ENCODE data around the gene ZNF639. TPM values are rescaled to one million over a fixed set of nuclear protein-coding genes. Genes with fewer than 3 reads are reported as not detected.
A peak's percentile ranks its signal among the peaks of the same experiment; 100 is the strongest.
"Not testable (repeated sequence)": the region's sequence is repeated elsewhere in the genome, so short reads cannot be mapped to it uniquely, and the experiment has no call there.

ZNF639 gene
- 10 to 100 TPM; 41.9 to 44.5 TPM for total RNA-seq
- 63.7 TPM for polyA plus RNA-seq

GRCh38 chr3:179322286-179323196 is at the start of gene ZNF639:
TSS of gene ZNF639 (plus strand) at chr3:179323031. CDS start at chr3:179328294, 5,263 bp downstream.
- peaks cover 21% of the 10 kb centered on the region for H3K4me1 ChIP-seq (ENCODE audit: insufficient read depth, low read length)
- Mint-ChIP-seq H3K36me3 (peaks cover 0 to 29% (median 2%) of the 10 kb centered on the region in 3 donors), H3K27me3 (peaks cover 0 to 2% of the 10 kb centered on the region in 2 donors), H3K9me3 (no peaks in the 10 kb centered on the region), H3K4me3 (peak within 1 kb of the TSS; percentile 89 to 95 (median 91)), H3K27ac (peak within 1 kb of the TSS; percentile 93 to 99 (median 96)), H3K4me1 (peaks cover 30 to 52% (median 41%) of the 10 kb centered on the region in 3 donors)
- H3K4me3 ChIP-seq (ENCODE audit: low read length) = peak within 1 kb of the TSS; percentile 65
- POLR2A ChIA-PET = interaction anchor here (0.5 to 3.6 kb wide), 6 partner anchors 24 to 331 kb away, joined by 3 to 27 read pairs (median 3); partner anchors contain the start of genes ACTL6A, PIK3CA and USP13
- H3K36me3 ChIP-seq (ENCODE audit: insufficient read depth, low read length) = no peaks in the 10 kb centered on the region
- no peaks in the 10 kb centered on the region for H3K9me3 ChIP-seq (ENCODE audit: low read length)
- CTCF ChIA-PET = interaction anchor here (0.7 to 2.6 kb wide), 15 partner anchors 8 to 252 kb away, joined by 3 to 11 read pairs (median 3); partner anchors contain the start of genes MFN1 and PIK3CA
- peak within 1 kb of the TSS; percentile 93 for H3K27ac ChIP-seq (ENCODE audit: low read depth, low read length)
- DNase-seq = peak; percentile 81 to 91 (median 87)
- no peaks in the 10 kb centered on the region for H3K27me3 ChIP-seq (ENCODE audit: insufficient read depth, low read length, poor library complexity, severe bottlenecking)

- peaks cover 12 to 38% of the 10 kb centered on the region in 2 donors for H3K27me3 Mint-ChIP-seq
- H3K27me3 ChIP-seq (ENCODE audit: insufficient read depth, low read length, poor library complexity, severe bottlenecking); DNase-seq; H3K9me3 ChIP-seq (ENCODE audit: low read length); H3K27ac ChIP-seq (ENCODE audit: low read depth, low read length); H3K36me3 ChIP-seq (ENCODE audit: insufficient read depth, low read length); H3K9me3 Mint-ChIP-seq; H3K4me1 ChIP-seq (ENCODE audit: insufficient read depth, low read length); H3K4me3 ChIP-seq (ENCODE audit: low read length); CTCF ChIA-PET; H3K27ac Mint-ChIP-seq; H3K36me3 Mint-ChIP-seq; H3K4me1 Mint-ChIP-seq; POLR2A ChIA-PET; H3K4me3 Mint-ChIP-seq: not testable (repeated sequence)
These were observed 48.4 kb upstream of the ZNF639 start for GRCh38 chr3:179274434-179274833.

- H3K4me1 Mint-ChIP-seq = no peaks in the 10 kb centered on the region
- H3K27ac Mint-ChIP-seq = no peak overlapping the region
- H3K36me3 Mint-ChIP-seq = no peaks in the 10 kb centered on the region
- H3K27ac ChIP-seq (ENCODE audit: low read depth, low read length) = no peak overlapping the region
- H3K4me3 ChIP-seq (ENCODE audit: low read length) = no peak overlapping the region
- no peaks in the 10 kb centered on the region for H3K9me3 ChIP-seq (ENCODE audit: low read length)
- no peaks in the 10 kb centered on the region for H3K4me1 ChIP-seq (ENCODE audit: insufficient read depth, low read length)
- no peak for DNase-seq
- no peaks in the 10 kb centered on the region for H3K9me3 Mint-ChIP-seq
- H3K36me3 ChIP-seq (ENCODE audit: insufficient read depth, low read length) = no peaks in the 10 kb centered on the region
- POLR2A ChIA-PET = no interaction called here
- H3K4me3 Mint-ChIP-seq = no peak overlapping the region
- H3K27me3 ChIP-seq (ENCODE audit: insufficient read depth, low read length, poor library complexity, severe bottlenecking) = peaks cover 3% of the 10 kb centered on the region
- peaks cover 13 to 47% of the 10 kb centered on the region in 2 donors for H3K27me3 Mint-ChIP-seq
- CTCF ChIA-PET = no interaction called here
These were observed 46.8 kb upstream of the ZNF639 start for GRCh38 chr3:179276001-179276400.

GRCh38 chr3:179276743-179277142 is 46.1 kb upstream of the ZNF639 start:
- ChIA-PET CTCF (no interaction called here), POLR2A (no interaction called here)
- Mint-ChIP-seq H3K9me3 (no peaks in the 10 kb centered on the region), H3K27me3 (peaks cover 14 to 50% of the 10 kb centered on the region in 2 donors), H3K27ac (no peak overlapping the region), H3K4me1 (no peaks in the 10 kb centered on the region), H3K36me3 (no peaks in the 10 kb centered on the region), H3K4me3 (no peak overlapping the region)
- Histone ChIP-seq H3K27me3 (ENCODE audit: insufficient read depth, low read length, poor library complexity, severe bottlenecking) (peaks cover 3% of the 10 kb centered on the region), H3K27ac (ENCODE audit: low read depth, low read length) (no peak overlapping the region), H3K36me3 (ENCODE audit: insufficient read depth, low read length) (no peaks in the 10 kb centered on the region), H3K4me1 (ENCODE audit: insufficient read depth, low read length) (no peaks in the 10 kb centered on the region), H3K9me3 (ENCODE audit: low read length) (no peaks in the 10 kb centered on the region), H3K4me3 (ENCODE audit: low read length) (no peak overlapping the region)
- no peak for DNase-seq

GRCh38 chr3:179278151-179278550 is 44.7 kb upstream of the ZNF639 start:
- Histone ChIP-seq H3K9me3 (ENCODE audit: low read length) (no peaks in the 10 kb centered on the region), H3K27me3 (ENCODE audit: insufficient read depth, low read length, poor library complexity, severe bottlenecking) (peaks cover 3% of the 10 kb centered on the region), H3K4me1 (ENCODE audit: insufficient read depth, low read length) (no peaks in the 10 kb centered on the region), H3K4me3 (ENCODE audit: low read length) (no peak overlapping the region), H3K27ac (ENCODE audit: low read depth, low read length) (no peak overlapping the region), H3K36me3 (ENCODE audit: insufficient read depth, low read length) (no peaks in the 10 kb centered on the region)
- Mint-ChIP-seq H3K27ac (no peak overlapping the region), H3K27me3 (peaks cover 19 to 55% of the 10 kb centered on the region in 2 donors), H3K4me3 (no peak overlapping the region), H3K4me1 (no peaks in the 10 kb centered on the region), H3K36me3 (no peaks in the 10 kb centered on the region), H3K9me3 (no peaks in the 10 kb centered on the region)
- no peak for DNase-seq
- ChIA-PET POLR2A (no interaction called here), CTCF (no interaction called here)

GRCh38 chr3:179278932-179279693 is 43.7 kb upstream of the ZNF639 start:
- Histone ChIP-seq H3K27me3 (ENCODE audit: insufficient read depth, low read length, poor library complexity, severe bottlenecking) (peaks cover 3% of the 10 kb centered on the region), H3K4me3 (ENCODE audit: low read length) (no peak overlapping the region), H3K36me3 (ENCODE audit: insufficient read depth, low read length) (no peaks in the 10 kb centered on the region), H3K27ac (ENCODE audit: low read depth, low read length) (no peak overlapping the region), H3K4me1 (ENCODE audit: insufficient read depth, low read length) (no peaks in the 10 kb centered on the region), H3K9me3 (ENCODE audit: low read length) (no peaks in the 10 kb centered on the region)
- no peak overlapping the region for H3K27ac Mint-ChIP-seq
- ChIA-PET POLR2A (no interaction called here), CTCF (interaction anchor here (1.5 kb wide), 1 partner anchor 264 kb away, joined by 4 read pairs; no protein-coding TSS in a partner anchor)
- H3K36me3 Mint-ChIP-seq = no peaks in the 10 kb centered on the region
- no peak for DNase-seq
- no peaks in the 10 kb centered on the region for H3K9me3 Mint-ChIP-seq
- no peaks in the 10 kb centered on the region for H3K4me1 Mint-ChIP-seq
- peaks cover 20 to 59% of the 10 kb centered on the region in 2 donors for H3K27me3 Mint-ChIP-seq
- H3K4me3 Mint-ChIP-seq = no peak overlapping the region

GRCh38 chr3:179279837-179280236 is 43.0 kb upstream of the ZNF639 start:
- peaks cover 20 to 63% of the 10 kb centered on the region in 2 donors for H3K27me3 Mint-ChIP-seq
- H3K36me3 ChIP-seq (ENCODE audit: insufficient read depth, low read length) = no peaks in the 10 kb centered on the region
- ChIA-PET POLR2A (no interaction called here), CTCF (interaction anchor here (1.5 kb wide), 1 partner anchor 264 kb away, joined by 4 read pairs; no protein-coding TSS in a partner anchor)
- no peaks in the 10 kb centered on the region for H3K4me1 ChIP-seq (ENCODE audit: insufficient read depth, low read length)
- DNase-seq = no peak
- no peaks in the 10 kb centered on the region for H3K9me3 ChIP-seq (ENCODE audit: low read length)
- no peaks in the 10 kb centered on the region for H3K4me1 Mint-ChIP-seq
- no peak overlapping the region for H3K4me3 ChIP-seq (ENCODE audit: low read length)
- H3K27ac Mint-ChIP-seq = no peak overlapping the region
- no peaks in the 10 kb centered on the region for H3K9me3 Mint-ChIP-seq
- H3K27me3 ChIP-seq (ENCODE audit: insufficient read depth, low read length, poor library complexity, severe bottlenecking) = peaks cover 3% of the 10 kb centered on the region
- no peak overlapping the region for H3K27ac ChIP-seq (ENCODE audit: low read depth, low read length)
- H3K4me3 Mint-ChIP-seq = no peak overlapping the region
- no peaks in the 10 kb centered on the region for H3K36me3 Mint-ChIP-seq

GRCh38 chr3:179281825-179282224 is 41.0 kb upstream of the ZNF639 start:
- no peaks in the 10 kb centered on the region for H3K36me3 ChIP-seq (ENCODE audit: insufficient read depth, low read length)
- CTCF ChIA-PET = no interaction called here
- peaks cover under 1% of the 10 kb centered on the region for H3K27me3 ChIP-seq (ENCODE audit: insufficient read depth, low read length, poor library complexity, severe bottlenecking)
- POLR2A ChIA-PET = no interaction called here
- Mint-ChIP-seq H3K27ac (no peak overlapping the region), H3K4me1 (no peaks in the 10 kb centered on the region), H3K9me3 (no peaks in the 10 kb centered on the region), H3K4me3 (no peak overlapping the region), H3K27me3 (peaks cover 19 to 61% of the 10 kb centered on the region in 2 donors), H3K36me3 (no peaks in the 10 kb centered on the region)
- no peak for DNase-seq
- H3K9me3 ChIP-seq (ENCODE audit: low read length) = no peaks in the 10 kb centered on the region
- no peak overlapping the region for H3K4me3 ChIP-seq (ENCODE audit: low read length)
- H3K4me1 ChIP-seq (ENCODE audit: insufficient read depth, low read length) = no peaks in the 10 kb centered on the region
- H3K27ac ChIP-seq (ENCODE audit: low read depth, low read length) = no peak overlapping the region

Data from CD8-positive, alpha-beta memory T cell (primary cell).